ENCODE data around the gene HOXB3.

DNA sequence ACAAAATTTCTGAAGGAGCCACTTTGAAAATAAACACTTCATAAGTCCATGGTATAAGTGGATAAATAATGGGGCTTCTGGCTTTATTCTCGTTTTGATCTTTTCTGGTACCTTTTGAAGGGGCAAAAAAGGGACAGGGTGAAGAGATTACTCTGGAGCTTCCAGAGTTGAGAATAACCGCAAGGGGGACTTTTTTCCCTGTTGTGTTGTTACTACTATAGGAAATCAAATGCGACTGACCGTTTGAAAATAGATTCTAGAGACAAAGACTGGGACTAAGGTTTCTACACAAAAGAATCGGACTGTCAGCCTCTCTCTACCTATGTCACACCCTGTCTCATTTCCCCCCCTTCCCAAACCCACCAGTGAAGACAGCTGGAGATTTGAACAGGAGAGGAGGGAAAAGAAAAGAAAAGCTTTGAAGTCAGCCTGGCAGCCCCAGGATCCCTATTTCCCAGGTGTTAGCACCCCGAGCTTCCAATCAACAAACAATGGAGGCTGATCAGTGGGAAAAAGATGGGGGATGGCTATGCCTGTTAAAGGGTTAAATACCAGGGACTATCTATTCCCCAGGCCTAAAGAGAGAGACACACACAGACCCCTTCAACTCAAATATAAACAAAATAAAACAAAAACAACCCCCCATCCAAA, 20.2 kb downstream of the HOXB3 start:
- TF ChIP-seq, protein P1, sequence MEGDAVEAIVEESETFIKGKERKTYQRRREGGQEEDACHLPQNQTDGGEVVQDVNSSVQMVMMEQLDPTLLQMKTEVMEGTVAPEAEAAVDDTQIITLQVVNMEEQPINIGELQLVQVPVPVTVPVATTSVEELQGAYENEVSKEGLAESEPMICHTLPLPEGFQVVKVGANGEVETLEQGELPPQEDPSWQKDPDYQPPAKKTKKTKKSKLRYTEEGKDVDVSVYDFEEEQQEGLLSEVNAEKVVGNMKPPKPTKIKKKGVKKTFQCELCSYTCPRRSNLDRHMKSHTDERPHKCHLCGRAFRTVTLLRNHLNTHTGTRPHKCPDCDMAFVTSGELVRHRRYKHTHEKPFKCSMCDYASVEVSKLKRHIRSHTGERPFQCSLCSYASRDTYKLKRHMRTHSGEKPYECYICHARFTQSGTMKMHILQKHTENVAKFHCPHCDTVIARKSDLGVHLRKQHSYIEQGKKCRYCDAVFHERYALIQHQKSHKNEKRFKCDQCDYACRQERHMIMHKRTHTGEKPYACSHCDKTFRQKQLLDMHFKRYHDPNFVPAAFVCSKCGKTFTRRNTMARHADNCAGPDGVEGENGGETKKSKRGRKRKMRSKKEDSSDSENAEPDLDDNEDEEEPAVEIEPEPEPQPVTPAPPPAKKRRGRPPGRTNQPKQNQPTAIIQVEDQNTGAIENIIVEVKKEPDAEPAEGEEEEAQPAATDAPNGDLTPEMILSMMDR (IDR thresholded peaks at IDR 0.05; ENCODE audit: low read length), result no peak
- TF ChIP-seq EZH2 (IDR thresholded peaks at IDR 0.05; ENCODE audit: borderline replicate concordance, low read length), result no peak
